GM12878 (cell line): ENCODE data around the gene RCBTB2.

Source experiments
- EGR1 ChIP-seq, 2 experiments: IDR thresholded peaks; 1 replicate in 1 of 2; 2 replicates in 1 of 2; pipeline ENCODE4 v1.6.1; 2011 to 2012; ENCODE audit warnings: low read depth in 2 of 2, low read length in 2 of 2, borderline replicate concordance in 1 of 2, mild to moderate bottlenecking in 1 of 2, moderate library complexity in 1 of 2
- TF ChIP-seq, protein P1 (sequence below), 3 experiments: IDR thresholded peaks in 2 of 3; conservative IDR thresholded peaks in 1 of 3; 2 replicates each; pipeline ENCODE4 v1.5.1; 2011; ENCODE audit warnings: low read depth in 3 of 3, low read length in 3 of 3, mild to moderate bottlenecking in 3 of 3, control low read depth in 2 of 3, moderate library complexity in 2 of 3, inconsistent platforms in 1 of 3, mixed read lengths in 1 of 3; ENCODE audit not compliant: control insufficient read depth in 2 of 3, insufficient read depth in 1 of 3; ENCODE audit errors: extremely low read depth in 1 of 3

GRCh38 chr13:48488995-48489394, 43.9 kb downstream of the RCBTB2 start:
- TF ChIP-seq EGR1 (IDR thresholded peaks at IDR 0.05; ENCODE audit: borderline replicate concordance in 1 of 2, low read depth in 2 of 2, low read length in 2 of 2) = no peak
- TF ChIP-seq, protein P1, sequence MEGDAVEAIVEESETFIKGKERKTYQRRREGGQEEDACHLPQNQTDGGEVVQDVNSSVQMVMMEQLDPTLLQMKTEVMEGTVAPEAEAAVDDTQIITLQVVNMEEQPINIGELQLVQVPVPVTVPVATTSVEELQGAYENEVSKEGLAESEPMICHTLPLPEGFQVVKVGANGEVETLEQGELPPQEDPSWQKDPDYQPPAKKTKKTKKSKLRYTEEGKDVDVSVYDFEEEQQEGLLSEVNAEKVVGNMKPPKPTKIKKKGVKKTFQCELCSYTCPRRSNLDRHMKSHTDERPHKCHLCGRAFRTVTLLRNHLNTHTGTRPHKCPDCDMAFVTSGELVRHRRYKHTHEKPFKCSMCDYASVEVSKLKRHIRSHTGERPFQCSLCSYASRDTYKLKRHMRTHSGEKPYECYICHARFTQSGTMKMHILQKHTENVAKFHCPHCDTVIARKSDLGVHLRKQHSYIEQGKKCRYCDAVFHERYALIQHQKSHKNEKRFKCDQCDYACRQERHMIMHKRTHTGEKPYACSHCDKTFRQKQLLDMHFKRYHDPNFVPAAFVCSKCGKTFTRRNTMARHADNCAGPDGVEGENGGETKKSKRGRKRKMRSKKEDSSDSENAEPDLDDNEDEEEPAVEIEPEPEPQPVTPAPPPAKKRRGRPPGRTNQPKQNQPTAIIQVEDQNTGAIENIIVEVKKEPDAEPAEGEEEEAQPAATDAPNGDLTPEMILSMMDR (IDR thresholded peaks at IDR 0.05 in 2 of 3, conservative IDR thresholded peaks at IDR 0.05 in 1 of 3; ENCODE audit: control insufficient read depth in 2 of 3, extremely low read depth in 1 of 3, insufficient read depth in 1 of 3, low read depth in 3 of 3, low read length in 3 of 3) = no peak
